HG02884 (cell line): ENCODE measurements around the gene TSGA10.
"Not testable (repeated sequence)": the region's sequence is repeated elsewhere in the genome, so short reads cannot be mapped to it uniquely, and the experiment has no call there.

Experiments used
- ATAC-seq: cut with Tn5 transposase; IDR thresholded peaks from one replicate; pipeline ENCODE4 v1.9.1; 2021; ENCODE audit warnings: mild to moderate bottlenecking, moderate library complexity; ENCODE audit not compliant: unreplicated experiment

Gene TSGA10

GRCh38 chr2:99079226-99079625, 75.5 kb downstream of the TSGA10 start:
- no peak for ATAC-seq

GRCh38 chr2:99072551-99072950, 82.2 kb downstream of the TSGA10 start:
- no peak for ATAC-seq

GRCh38 chr2:99067871-99068625, 86.7 kb downstream of the TSGA10 start:
- ATAC-seq: no peak

- ATAC-seq: peak; percentile 97
Measured at GRCh38 chr2:99066075-99066958, 88.4 kb downstream of the TSGA10 start.

GRCh38 chr2:99049187-99049586, 105.6 kb downstream of the TSGA10 start:
- ATAC-seq: not testable (repeated sequence)

- ATAC-seq: not testable (repeated sequence)
Measured at GRCh38 chr2:99040736-99041300, 113.9 kb downstream of the TSGA10 start.

GRCh38 chr2:99035920-99036319, 118.8 kb downstream of the TSGA10 start:
- ATAC-seq: no peak

GRCh38 chr2:99032786-99033185, 122.0 kb downstream of the TSGA10 start:
- no peak for ATAC-seq

GRCh38 chr2:99032001-99032400, 122.7 kb downstream of the TSGA10 start:
- ATAC-seq: no peak

- no peak for ATAC-seq
Measured at GRCh38 chr2:99031481-99031880, 123.3 kb downstream of the TSGA10 start.

- no peak for ATAC-seq
Measured at GRCh38 chr2:99028558-99028957, 126.2 kb downstream of the TSGA10 start.

- ATAC-seq: no peak
Measured at GRCh38 chr2:99027856-99028255, 126.9 kb downstream of the TSGA10 start.

GRCh38 chr2:99000708-99001107, 154.0 kb downstream of the TSGA10 start:
- no peak for ATAC-seq

GRCh38 chr2:98988695-98989094, 166.0 kb downstream of the TSGA10 start:
- not testable (repeated sequence) for ATAC-seq

GRCh38 chr2:98985905-98986666, 168.7 kb downstream of the TSGA10 start:
- no peak for ATAC-seq

- no peak for ATAC-seq
Measured at GRCh38 chr2:98975611-98976010, 179.1 kb downstream of the TSGA10 start.

GRCh38 chr2:98972582-98973167, 182.1 kb downstream of the TSGA10 start:
- no peak for ATAC-seq

GRCh38 chr2:98959810-98960507, 194.8 kb downstream of the TSGA10 start:
- no peak for ATAC-seq

GRCh38 chr2:98952966-98953365, 201.8 kb downstream of the TSGA10 start:
- no peak for ATAC-seq
